ENCODE results near the gene ARHGAP9. TPM values are rescaled to one million over a fixed set of nuclear protein-coding genes. Genes with fewer than 3 reads are reported as not detected.

Gene ARHGAP9
- total and polyA plus RNA-seq, 2 of the 4 experiments (the other 2 are of a cell fraction): 0.18 to 0.79 TPM

GRCh38 chr12:57485695-57486094 is 6.0 kb upstream of the ARHGAP9 start:
- dilution Hi-C loops (cut with HindIII; ENCODE audit: low sequenced_read_pairs, unreplicated experiment): no loop called here
- H3K4me1 ChIP-seq (ENCODE audit: control insufficient read depth, insufficient read depth, low read length): peaks cover 8% of the 10 kb centered on the region
- peaks cover 15% of the 10 kb centered on the region for H3K9me1 ChIP-seq (ENCODE audit: insufficient read depth, low read length)
- H3K23ac ChIP-seq (ENCODE audit: low read depth, low read length): no peak overlapping the region
- H2BK15ac ChIP-seq (ENCODE audit: low read depth, low read length): no peak overlapping the region
- H2AK5ac ChIP-seq (ENCODE audit: low read depth, low read length): no peak overlapping the region
- no peak overlapping the region for H3K14ac ChIP-seq (replicated peaks; ENCODE audit: low read depth, low read length)
- no TSS peak for BruUV-seq (replicated peaks)
- H3K4me3 ChIP-seq (ENCODE audit: insufficient read depth, low read depth, low read length): no peak overlapping the region
- no peaks in the 10 kb centered on the region for H3K9me3 ChIP-seq (ENCODE audit: control insufficient read depth, insufficient read depth, low read length)
- H2AK9ac ChIP-seq (replicated peaks; ENCODE audit: low read depth, low read length, poor library complexity): no peak overlapping the region
- no peak overlapping the region for H4K5ac ChIP-seq (ENCODE audit: low read depth, low read length)
- no peak for ATAC-seq (ENCODE audit: low read depth)
- H4K8ac ChIP-seq (ENCODE audit: low read depth in 2 of 2, low read length in 2 of 2): no peak overlapping the region
- H3K27me3 ChIP-seq (ENCODE audit: control insufficient read depth, insufficient read depth, low read length): peaks cover 7% of the 10 kb centered on the region; the same call in 1 of the 2 replicates
- H2BK120ac ChIP-seq (ENCODE audit: low read depth, low read length): no peak overlapping the region
- H3K9ac ChIP-seq (ENCODE audit: low read depth, low read length): no peak overlapping the region
- no peak overlapping the region for H3K18ac ChIP-seq (ENCODE audit: low read depth, low read length)
- CTCF ChIA-PET: interaction anchor here (1.4 kb wide), 1 partner anchor 27 kb away, joined by 4 read pairs; the partner anchor contains the start of gene GLI1
- TF ChIP-seq ELK1 (IDR thresholded peaks at IDR 0.05; ENCODE audit: borderline replicate concordance, low read depth, low read length): no peak
- TF ChIP-seq RCOR1 (IDR thresholded peaks at IDR 0.05; ENCODE audit: insufficient replicate concordance, low read length): no peak
- TF ChIP-seq FOS (IDR thresholded peaks at IDR 0.05; ENCODE audit: low read depth, low read length): no peak
- no peak for TF ChIP-seq RAD21 (IDR thresholded peaks at IDR 0.05; ENCODE audit: low read length)
- no peak for TF ChIP-seq USF2 (IDR thresholded peaks at IDR 0.05; ENCODE audit: low read depth, low read length)
- no peak for TF ChIP-seq BHLHE40 (IDR thresholded peaks at IDR 0.05; ENCODE audit: low read depth, low read length)
- TF ChIP-seq NFE2L2 (IDR thresholded peaks at IDR 0.05; ENCODE audit: low read depth, low read length): no peak
- no peak for TF ChIP-seq MAZ (IDR thresholded peaks at IDR 0.05; ENCODE audit: borderline replicate concordance, low read depth, low read length)
- TF ChIP-seq RFX5 (IDR thresholded peaks at IDR 0.05; ENCODE audit: low read depth, low read length): no peak
- H3K4ac ChIP-seq (ENCODE audit: low read depth, low read length): no peak overlapping the region
- in situ Hi-C loops (cut with MboI; ENCODE audit: low sequenced_read_pairs): no loop called here
- no peak overlapping the region for H3K4me2 ChIP-seq (ENCODE audit: low read depth, low read length)
- no peak overlapping the region for H3K56ac ChIP-seq (ENCODE audit: extremely low read depth, insufficient read depth, low read length)
- peaks cover 6% of the 10 kb centered on the region; the same call in 1 of the 2 replicates for H4K20me1 ChIP-seq (ENCODE audit: insufficient read depth, low read length)
- no peak overlapping the region for H2BK5ac ChIP-seq (ENCODE audit: low read depth, low read length, poor library complexity, severe bottlenecking)
- H2AFZ ChIP-seq (replicated peaks; ENCODE audit: low read length, poor library complexity): no peak overlapping the region
- H3K36me3 ChIP-seq (ENCODE audit: control insufficient read depth, insufficient read depth, low read length): peaks cover 14% of the 10 kb centered on the region
- intact Hi-C loops (cut with micrococcal nuclease): no loop called here
- POLR2A ChIA-PET (ENCODE audit: unreplicated experiment): no interaction called here
- no peak overlapping the region for H2BK20ac ChIP-seq (ENCODE audit: low read depth, low read length)
- peaks cover 19 to 32% of the 10 kb centered on the region in 2 experiments for H3K79me1 ChIP-seq (ENCODE audit: low read depth in 1 of 2, low read length in 2 of 2)
- no peak for DNase-seq
- H4K91ac ChIP-seq (ENCODE audit: insufficient read depth, low read depth, low read length): no peak overlapping the region
- no peak overlapping the region for H3K27ac ChIP-seq (ENCODE audit: insufficient read depth, low read length)
